Measurements from ENCODE around the gene C16orf92. TPM values are rescaled to one million over a fixed set of nuclear protein-coding genes. Genes with fewer than 3 reads are reported as not detected.

The C16orf92 gene
- total RNA-seq, 1 experiment from 2014 or later: not detected

- intact Hi-C loops (cut with micrococcal nuclease): loop anchor here (5.0 kb wide), 2 partner anchors 201 to 216 kb away; partner anchors contain the start of genes MAZ and MVP
- no TSS peak for BruUV-seq (replicated peaks)
- Mint-ChIP-seq H3K4me3 (ENCODE audit: unreplicated experiment) (no peak overlapping the region), H3K27ac (ENCODE audit: low read depth, unreplicated experiment) (no peak overlapping the region), H3K36me3 (ENCODE audit: insufficient read depth, unreplicated experiment) (no peaks in the 10 kb centered on the region), H3K27me3 (ENCODE audit: insufficient read depth, unreplicated experiment) (peaks cover 33% of the 10 kb centered on the region), H3K4me1 (ENCODE audit: insufficient read depth, unreplicated experiment) (peaks cover 4% of the 10 kb centered on the region), H3K9me3 (ENCODE audit: unreplicated experiment) (no peaks in the 10 kb centered on the region)
- ChIA-PET CTCF (interaction anchor here (0.6 to 4.0 kb wide), 3 partner anchors 8 to 320 kb away, joined by 3 to 32 read pairs (median 3); partner anchors contain the start of gene TLCD3B), POLR2A (interaction anchor here (1.6 kb wide), 1 partner anchor 216 kb away, joined by 3 read pairs; no protein-coding TSS in a partner anchor)
- no peak for DNase-seq (ENCODE audit: unreplicated experiment)
- no peak for TF ChIP-seq CTCF (IDR thresholded peaks at IDR 0.05; ENCODE audit: unreplicated experiment)
Measured at GRCh38 chr16:30023586-30023985, 588 bp downstream of the C16orf92 start.

- peaks cover 41% of the 10 kb centered on the region for H3K27me3 Mint-ChIP-seq (ENCODE audit: insufficient read depth, unreplicated experiment)
- H3K4me1 Mint-ChIP-seq (ENCODE audit: insufficient read depth, unreplicated experiment): no peaks in the 10 kb centered on the region
- intact Hi-C loops (cut with micrococcal nuclease): loop anchor here (5.0 kb wide), 2 partner anchors 202 to 217 kb away; partner anchors contain the start of genes MAZ and MVP
- POLR2A ChIA-PET: no interaction called here
- no peak overlapping the region for H3K27ac Mint-ChIP-seq (ENCODE audit: low read depth, unreplicated experiment)
- DNase-seq (ENCODE audit: unreplicated experiment): no peak
- no peaks in the 10 kb centered on the region for H3K36me3 Mint-ChIP-seq (ENCODE audit: insufficient read depth, unreplicated experiment)
- no peaks in the 10 kb centered on the region for H3K9me3 Mint-ChIP-seq (ENCODE audit: unreplicated experiment)
- BruUV-seq (replicated peaks): no TSS peak
- TF ChIP-seq CTCF (IDR thresholded peaks at IDR 0.05; ENCODE audit: unreplicated experiment): no peak
- no peak overlapping the region for H3K4me3 Mint-ChIP-seq (ENCODE audit: unreplicated experiment)
- CTCF ChIA-PET: interaction anchor here (0.9 kb wide), 1 partner anchor 31 kb away, joined by 3 read pairs; no protein-coding TSS in a partner anchor
Measured at GRCh38 chr16:30024451-30024850, 1.5 kb downstream of the C16orf92 start.

GRCh38 chr16:30025156-30025555, 2.2 kb downstream of the C16orf92 start:
- Mint-ChIP-seq H3K27me3 (ENCODE audit: insufficient read depth, unreplicated experiment) (peaks cover 48% of the 10 kb centered on the region), H3K36me3 (ENCODE audit: insufficient read depth, unreplicated experiment) (no peaks in the 10 kb centered on the region), H3K9me3 (ENCODE audit: unreplicated experiment) (no peaks in the 10 kb centered on the region), H3K4me3 (ENCODE audit: unreplicated experiment) (no peak overlapping the region), H3K27ac (ENCODE audit: low read depth, unreplicated experiment) (no peak overlapping the region), H3K4me1 (ENCODE audit: insufficient read depth, unreplicated experiment) (no peaks in the 10 kb centered on the region)
- ChIA-PET POLR2A (no interaction called here), CTCF (interaction anchor here (0.9 kb wide), 1 partner anchor 30 kb away, joined by 3 read pairs; no protein-coding TSS in a partner anchor)
- no TSS peak for BruUV-seq (replicated peaks)
- intact Hi-C loops (cut with micrococcal nuclease): no loop called here
- no peak for DNase-seq (ENCODE audit: unreplicated experiment)
- no peak for TF ChIP-seq CTCF (IDR thresholded peaks at IDR 0.05; ENCODE audit: unreplicated experiment)

- H3K4me1 Mint-ChIP-seq (ENCODE audit: insufficient read depth, unreplicated experiment): no peaks in the 10 kb centered on the region
- H3K9me3 Mint-ChIP-seq (ENCODE audit: unreplicated experiment): no peaks in the 10 kb centered on the region
- no peak for DNase-seq (ENCODE audit: unreplicated experiment)
- intact Hi-C loops (cut with micrococcal nuclease): no loop called here
- no peak for TF ChIP-seq CTCF (IDR thresholded peaks at IDR 0.05; ENCODE audit: unreplicated experiment)
- H3K27me3 Mint-ChIP-seq (ENCODE audit: insufficient read depth, unreplicated experiment): peaks cover 52% of the 10 kb centered on the region
- ChIA-PET POLR2A (no interaction called here), CTCF (interaction anchor here (0.9 kb wide), 1 partner anchor 30 kb away, joined by 3 read pairs; no protein-coding TSS in a partner anchor)
- no peak overlapping the region for H3K27ac Mint-ChIP-seq (ENCODE audit: low read depth, unreplicated experiment)
- H3K36me3 Mint-ChIP-seq (ENCODE audit: insufficient read depth, unreplicated experiment): no peaks in the 10 kb centered on the region
- BruUV-seq (replicated peaks): no TSS peak
- H3K4me3 Mint-ChIP-seq (ENCODE audit: unreplicated experiment): no peak overlapping the region
Measured at GRCh38 chr16:30025574-30025973, 2.6 kb downstream of the C16orf92 start.
